M059J (cell line): ENCODE results near the gene FNDC7. TPM values are rescaled to one million over a fixed set of nuclear protein-coding genes. Genes with fewer than 3 reads are reported as not detected.
"Not testable (repeated sequence)": the region's sequence is repeated elsewhere in the genome, so short reads cannot be mapped to it uniquely, and the experiment has no call there.

ENCODE experiments used
- DNase-seq: peaks from one replicate; pipeline ENCODE4 v3.0.0-alpha.2; 2012; ENCODE audit warnings: low read depth
- total RNA-seq: library from RNA; depleted of rRNA; stranded (reverse); fragments of >200 nt; shearing (Covaris generic); gene quantifications from 2 replicates; pipeline ENCODE4 v1.2.3, GENCODE V29; 2014; rRNA removed

The FNDC7 gene, protein sequence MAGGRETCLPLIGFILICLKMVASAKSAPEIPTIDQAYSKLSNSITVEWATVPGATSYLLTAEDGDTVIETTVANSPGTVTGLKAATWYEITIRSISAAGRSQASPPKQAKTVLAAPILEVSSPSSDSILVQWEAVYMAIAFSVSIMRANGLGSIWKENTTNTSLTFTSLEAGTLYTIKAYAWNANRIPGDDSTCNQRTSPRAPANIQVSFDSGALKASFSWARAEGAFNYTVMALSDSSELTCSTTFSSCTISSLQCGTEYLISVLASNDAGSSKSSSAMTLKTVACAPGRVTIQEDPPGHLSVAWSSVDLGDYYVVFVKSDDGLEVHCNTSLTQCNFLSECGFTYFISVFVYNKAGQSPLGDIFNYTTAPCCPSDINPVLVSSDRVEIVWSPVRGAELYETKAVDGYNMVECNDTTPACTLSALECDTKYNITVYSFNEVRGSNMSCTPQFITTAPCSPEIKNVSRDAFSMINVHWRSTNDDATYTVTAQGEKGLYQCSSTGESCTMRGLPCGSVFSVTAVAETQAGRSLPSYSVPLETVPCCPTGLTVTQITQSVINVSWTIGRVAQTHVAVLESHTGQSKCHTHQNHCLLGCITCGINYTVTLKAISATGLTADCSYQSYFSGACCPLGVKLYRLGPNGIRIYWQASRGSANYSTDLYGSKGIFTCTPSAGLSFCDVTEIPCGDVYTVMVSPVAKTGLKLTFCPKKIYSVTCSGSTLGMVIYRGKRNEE
- not detected in 2 replicates for total RNA-seq

DNA sequence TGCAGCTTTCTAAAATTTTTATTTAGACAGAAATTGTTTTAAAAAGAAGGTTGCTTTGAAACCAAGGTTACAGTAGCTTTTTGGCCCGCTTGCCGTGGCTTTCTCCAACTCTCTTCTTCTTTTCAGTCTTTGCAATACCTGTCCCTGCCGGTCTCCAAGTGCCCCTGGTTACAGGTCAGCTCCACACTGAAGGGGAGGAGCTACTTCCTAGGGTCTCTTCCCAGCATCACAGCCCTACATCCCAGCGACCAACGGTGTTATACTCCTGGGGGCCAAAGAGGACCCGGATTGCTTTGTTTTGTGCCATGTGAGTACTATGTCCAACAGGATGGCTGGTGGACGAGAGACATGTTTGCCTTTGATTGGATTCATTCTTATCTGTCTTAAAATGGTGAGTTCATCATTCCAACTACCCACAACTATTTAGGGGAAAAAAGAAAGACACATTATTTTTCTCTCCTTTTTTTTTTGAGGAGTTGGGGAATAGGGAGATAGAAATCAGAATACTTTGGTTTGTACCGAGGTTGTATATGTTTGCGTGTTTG lies at the start of gene FNDC7:
FNDC7 (plus strand) TSS at position 303 of the 545 bp plus-strand sequence; CDS start at position 329, 26 bp downstream.
- DNase-seq = no peak

DNA sequence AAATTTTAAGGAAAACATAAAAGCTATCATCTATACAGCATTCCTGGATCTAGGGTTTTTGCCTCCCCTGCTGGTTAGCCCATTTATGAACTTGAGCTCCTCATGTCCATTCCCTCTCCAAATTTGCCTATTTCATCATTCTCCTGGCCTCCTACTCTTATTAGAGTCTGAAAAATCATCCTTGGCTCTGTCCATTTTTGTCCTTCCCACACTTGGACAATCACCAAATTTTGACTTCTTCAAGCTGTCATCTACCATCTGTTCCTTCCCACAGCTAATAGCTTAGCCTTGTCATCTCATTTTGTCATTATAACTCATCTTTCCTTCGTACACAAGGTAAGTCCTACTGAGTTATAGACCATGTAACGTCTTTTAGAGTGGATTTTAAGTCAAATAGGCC lies 49.6 kb upstream of the FNDC7 start:
- DNase-seq = no peak

DNA sequence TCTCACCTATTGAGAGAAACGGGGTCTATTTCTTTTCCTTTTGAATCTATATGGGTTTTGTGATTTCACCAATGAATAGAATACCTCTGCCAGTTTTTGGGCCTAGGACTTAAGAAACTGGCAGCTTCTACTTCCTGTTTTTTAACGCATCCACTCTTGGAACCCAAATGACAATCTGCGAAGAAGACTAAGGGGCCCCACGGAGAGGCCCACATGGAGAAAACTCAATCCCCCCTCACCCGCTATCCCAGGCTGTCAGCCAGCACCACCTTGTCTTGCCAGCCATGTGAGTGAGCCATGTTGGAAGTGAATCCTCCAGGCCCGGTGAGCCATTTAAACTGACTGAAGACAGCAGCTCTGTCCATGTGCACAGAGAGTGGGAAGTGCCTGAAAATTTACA lies 48.2 kb upstream of the FNDC7 start:
- DNase-seq = no peak

DNA sequence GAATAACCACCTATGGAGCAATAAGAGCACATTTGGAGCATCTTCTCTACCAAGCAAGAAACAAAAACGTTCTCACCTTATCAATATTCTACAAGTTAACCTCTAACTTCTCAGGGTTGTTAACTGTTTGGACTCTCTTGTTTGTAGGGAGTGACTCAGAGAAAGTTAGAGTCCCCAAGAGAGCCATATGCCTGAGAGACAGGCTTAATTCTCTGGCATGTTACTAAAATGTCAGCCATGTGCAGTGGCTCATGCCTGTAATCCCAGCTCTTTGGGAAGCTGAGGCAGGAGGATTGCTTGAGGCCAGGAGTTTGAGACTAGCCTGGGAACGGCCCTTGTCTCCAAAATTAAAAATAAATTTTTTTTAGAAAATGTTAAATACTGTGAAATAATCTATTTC lies 47.6 kb upstream of the FNDC7 start:
- DNase-seq = no peak

DNA sequence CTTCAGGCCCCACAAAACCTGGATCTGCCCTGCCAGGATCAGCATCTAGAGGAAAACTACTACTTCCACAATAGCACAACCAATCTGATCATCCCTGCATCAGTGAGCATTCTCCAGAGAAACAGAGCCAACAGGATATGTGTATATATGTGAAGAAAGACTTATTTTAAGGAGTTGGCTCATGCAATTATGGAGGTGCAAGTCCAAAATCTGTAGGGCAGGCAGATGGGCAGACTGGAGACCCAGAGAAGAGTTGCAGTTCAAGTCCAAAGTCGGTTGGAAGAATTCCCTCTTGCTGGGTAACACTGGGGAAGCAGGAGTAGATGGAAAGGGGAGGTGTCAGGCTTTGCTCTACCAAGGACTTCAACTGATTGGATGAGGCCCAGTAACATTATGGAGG lies 46.9 kb upstream of the FNDC7 start:
- DNase-seq = no peak

DNA sequence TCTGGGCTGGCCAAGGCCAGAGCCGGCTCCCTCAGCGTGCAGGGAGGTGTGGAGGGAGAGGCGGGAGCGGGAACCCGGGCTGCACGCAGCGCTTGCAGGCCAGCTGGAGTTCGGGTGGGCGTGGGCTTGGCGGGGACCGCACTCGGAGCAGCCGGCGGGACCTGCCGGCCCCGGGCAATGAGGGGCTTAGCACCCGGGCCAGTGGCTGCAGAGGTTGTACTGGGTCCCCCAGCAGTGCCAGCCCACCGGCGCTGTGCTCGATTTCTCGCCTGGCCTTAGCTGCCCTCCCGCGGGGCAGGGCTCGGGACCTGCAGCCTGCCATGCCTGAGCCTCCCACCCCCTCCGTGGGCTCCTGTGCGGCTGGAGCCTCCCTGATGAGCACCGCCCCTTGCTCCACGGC lies 45.3 kb upstream of the FNDC7 start:
- DNase-seq = not testable (repeated sequence)

DNA sequence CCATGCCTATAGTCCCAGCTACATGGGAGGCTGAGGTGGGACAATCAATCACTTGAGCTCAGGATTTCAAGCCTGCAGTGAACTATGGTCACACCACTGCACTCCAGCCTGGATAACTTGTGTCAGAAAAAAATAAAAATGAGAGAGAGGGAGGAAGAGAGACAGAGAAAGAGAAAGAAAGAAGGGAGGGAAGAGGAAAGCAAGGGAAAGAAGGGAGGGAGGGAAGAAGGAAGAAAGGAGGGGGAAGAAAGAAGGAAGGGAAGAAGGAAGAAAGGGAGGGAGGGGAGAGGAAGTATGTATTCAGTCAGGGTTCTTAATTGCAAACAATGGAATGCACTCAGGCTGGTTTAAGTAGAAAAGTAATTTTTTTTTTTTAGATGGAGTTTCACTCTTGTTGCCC lies 43.9 kb upstream of the FNDC7 start:
- no peak for DNase-seq

DNA sequence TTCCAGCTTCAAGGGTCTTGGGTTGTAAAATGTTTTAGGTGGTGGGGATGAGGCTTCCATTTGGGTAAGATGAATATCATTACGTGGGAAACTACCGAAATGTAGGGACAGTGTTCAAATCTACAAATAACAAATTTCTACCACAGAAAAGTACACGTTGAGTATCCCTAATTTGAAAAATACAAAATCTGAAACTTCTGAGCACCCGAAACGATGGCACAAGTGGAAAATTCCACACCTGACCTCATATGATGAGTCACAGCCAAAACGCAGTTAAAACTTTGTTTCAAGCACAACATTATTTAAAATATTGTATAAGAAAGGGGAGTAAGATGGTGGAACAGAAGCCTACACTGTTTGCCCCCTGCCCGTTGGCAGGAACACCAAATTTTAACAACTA lies 43.0 kb upstream of the FNDC7 start:
- no peak for DNase-seq

DNA sequence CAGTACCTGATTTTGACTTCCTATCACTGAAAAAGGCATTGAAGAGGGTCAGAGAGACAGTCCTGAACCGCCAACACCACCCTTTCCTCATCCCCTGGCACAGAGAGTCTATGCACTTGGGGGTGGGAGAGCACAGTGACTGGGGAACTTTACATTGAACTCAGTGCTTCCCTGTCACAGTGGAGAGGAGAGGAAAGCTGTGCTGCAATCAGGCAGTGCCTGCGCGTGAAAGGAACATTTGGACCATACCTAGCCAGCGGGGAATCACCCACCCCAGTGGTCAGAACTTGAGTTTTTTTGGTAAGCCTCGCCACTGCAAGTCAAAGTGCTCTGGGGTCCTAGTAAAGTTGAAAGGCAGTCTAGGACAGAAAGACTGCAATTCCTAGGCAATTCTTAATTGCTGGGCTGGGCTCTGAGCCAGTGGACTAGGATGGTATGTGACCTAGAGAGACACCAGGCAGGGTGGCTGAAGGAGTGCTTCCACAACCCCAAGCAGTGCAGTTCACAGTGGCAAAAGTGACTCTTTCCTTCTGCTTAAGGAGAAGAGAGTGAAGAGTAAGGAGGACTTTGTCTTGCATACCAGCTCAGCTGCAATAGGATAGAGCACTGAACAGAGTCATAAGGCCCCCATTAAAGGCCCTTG lies 42.5 kb upstream of the FNDC7 start:
- peak; percentile 52 for DNase-seq

DNA sequence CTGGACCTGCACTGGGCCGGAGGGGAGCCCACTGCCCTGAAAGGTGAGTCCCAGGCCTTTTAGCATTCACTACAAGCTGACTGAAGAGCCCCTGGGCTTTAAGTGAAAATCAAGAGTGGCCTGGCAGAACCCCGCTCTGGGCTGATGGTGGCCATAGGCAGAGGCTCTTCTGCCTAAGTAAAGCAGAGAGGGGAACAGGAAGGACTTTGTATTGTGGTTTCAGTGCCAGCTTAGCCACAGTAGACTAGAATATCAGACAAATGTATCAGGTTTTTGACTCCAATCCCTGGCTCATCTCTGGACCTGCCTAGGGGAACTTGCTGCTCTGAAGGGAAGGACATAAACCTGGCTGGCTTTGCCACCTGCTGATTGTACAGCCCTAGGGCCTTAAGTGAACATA lies 41.6 kb upstream of the FNDC7 start:
- DNase-seq = no peak

DNA sequence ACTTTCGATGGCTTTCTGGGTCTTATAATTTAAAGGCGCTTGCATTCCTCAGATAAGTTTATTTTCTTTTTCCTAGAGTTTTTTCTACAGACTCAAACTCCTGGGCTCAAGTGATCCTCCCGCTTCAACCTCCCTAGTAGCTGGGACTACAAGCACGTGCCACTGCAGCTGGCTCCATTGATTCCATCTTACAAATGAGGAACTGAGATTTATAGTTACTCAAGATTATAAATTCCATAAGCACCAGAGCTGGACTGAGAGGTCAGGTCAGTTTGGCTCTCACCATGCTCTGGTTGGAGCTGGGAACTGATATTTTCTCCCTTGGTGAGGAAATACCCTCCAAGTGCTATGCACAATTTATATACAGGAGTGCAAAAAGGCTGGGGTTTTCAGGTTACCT lies 34.0 kb upstream of the FNDC7 start:
- no peak for DNase-seq

DNA sequence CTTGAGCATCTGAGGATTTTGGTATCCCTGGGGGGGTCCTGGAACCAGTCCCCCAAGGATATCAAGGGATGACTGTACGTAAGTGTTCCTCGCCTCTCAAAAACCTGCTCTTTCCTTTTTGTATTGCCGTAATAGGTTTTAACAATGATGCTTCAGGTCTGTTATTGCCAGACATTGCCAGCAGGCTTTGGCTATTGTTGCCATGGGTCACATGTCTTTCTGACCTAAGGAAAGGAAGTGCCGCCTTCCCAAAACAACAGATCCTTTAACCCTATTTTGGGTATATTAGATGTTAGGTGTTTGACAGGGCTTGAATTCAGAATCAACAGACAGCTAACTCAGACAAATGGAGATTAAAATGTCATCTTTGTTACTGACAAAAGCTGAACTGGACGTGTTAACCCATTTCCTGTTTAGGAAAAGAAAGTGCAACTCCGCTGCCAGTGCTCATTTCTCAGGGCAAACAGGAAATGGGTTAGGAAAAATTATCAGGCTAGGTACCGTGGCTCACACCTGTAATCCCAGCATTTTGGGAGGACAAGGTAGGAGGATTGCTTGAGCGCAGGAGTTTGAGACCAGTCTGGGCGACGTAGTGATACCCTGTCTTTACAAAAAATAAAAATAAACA lies 33.0 kb upstream of the FNDC7 start:
- DNase-seq = no peak

DNA sequence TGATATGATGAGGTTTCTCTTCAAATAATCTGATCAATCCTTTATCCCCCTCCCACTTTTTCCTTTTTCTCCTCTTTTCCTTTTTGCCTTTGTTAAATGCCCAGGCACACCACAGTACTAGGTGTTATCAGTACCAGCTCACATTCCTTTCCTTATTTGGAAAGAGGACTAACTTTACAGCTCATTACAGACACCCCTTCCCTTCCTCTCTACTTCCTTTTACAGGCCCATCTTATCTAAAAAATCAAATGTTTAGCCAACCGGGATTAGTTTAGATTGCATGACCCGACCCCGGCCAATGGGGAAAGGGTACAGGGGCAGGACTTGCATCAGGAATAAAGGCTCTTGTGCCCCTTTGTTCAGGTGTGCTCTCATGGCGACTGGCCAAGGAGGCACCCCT lies 31.0 kb upstream of the FNDC7 start:
- DNase-seq = peak; percentile 43

DNA sequence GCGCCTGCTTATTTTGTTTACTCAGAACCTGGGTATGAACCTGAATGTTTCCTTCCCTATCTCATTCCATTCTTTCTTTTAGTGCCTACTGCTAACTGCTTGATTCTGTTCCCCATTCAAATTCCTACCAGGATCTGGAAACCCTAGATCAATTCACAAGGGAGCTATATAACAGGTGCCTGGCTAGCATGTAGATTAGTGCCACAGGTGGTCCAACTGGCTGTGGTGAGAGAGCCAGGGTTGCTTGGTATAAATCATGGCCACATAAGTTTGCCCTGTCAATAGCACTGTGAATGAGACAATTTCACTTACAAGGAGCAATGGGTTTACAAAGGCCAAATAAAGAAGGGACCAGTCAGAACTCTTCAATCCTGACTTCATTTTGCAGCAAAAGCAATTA lies 27.2 kb upstream of the FNDC7 start:
- DNase-seq = no peak

DNA sequence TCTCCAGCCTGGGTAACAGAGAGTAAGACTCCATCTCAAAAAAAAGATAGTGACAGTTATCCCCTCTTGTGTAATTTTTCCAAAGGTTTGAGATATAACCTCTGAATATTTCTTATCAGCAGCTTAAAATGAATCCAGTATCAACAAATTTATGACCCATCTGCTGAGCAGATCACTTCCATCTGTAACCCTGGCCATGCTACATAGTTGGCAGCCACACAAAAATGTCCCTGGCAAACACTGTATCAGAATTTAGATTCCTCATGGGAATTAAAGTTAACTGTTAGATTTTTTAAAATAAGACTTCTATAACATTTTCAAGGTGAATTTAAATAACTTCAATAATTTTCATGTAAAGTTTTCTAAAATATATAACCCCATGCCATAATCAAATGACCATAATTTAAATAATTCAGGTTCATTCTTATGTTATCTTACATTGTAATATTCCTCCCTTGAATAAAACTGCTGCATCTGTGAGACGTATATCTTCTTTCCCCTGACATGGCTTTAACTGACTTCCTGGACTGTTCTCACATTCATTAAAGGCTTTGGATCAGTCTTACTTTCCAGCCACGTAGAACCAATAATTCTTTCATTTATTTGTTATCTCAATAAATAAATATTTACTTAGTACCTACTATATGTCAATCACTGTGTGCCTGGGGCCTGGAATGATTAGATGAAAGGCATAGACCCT lies 25.9 kb upstream of the FNDC7 start:
- peak; percentile 27 for DNase-seq

DNA sequence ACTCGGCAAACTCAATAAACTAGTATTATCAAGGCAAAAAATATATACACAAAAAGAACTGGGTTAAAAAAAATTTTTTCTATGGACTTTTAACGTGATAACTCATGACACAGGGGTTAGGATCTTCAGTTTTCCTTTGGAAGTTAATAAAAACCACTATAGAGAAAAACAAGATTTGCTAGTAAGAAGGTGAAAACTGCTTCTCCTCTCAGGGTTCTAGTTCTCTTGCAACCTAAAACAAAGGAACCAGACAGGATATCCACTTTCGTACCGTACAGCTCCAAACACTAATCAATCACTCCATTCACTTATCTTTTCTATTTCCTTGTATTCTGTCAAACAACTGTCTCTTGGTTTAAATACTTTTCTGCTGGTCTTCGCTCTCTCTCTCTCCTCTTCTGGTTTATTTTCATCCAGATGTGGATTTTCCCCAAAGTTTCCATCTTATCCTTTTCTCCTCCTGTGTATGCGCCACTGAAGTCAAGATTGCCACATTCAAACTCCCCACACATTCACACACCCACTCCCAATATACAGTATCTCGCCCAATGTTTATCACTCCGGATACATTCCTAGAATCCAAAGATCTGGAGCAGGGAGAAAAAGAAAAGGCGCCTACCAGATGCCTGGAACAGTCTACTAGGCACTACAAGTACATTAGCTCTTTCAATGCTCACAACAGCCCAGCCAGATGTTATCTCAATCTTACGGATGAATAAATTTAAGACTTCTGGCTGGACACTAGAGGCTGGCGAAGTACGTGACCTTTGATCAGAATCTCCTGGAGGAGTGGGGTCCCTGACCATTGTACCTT lies 21.4 kb upstream of the FNDC7 start:
- peak; percentile 27 for DNase-seq

DNA sequence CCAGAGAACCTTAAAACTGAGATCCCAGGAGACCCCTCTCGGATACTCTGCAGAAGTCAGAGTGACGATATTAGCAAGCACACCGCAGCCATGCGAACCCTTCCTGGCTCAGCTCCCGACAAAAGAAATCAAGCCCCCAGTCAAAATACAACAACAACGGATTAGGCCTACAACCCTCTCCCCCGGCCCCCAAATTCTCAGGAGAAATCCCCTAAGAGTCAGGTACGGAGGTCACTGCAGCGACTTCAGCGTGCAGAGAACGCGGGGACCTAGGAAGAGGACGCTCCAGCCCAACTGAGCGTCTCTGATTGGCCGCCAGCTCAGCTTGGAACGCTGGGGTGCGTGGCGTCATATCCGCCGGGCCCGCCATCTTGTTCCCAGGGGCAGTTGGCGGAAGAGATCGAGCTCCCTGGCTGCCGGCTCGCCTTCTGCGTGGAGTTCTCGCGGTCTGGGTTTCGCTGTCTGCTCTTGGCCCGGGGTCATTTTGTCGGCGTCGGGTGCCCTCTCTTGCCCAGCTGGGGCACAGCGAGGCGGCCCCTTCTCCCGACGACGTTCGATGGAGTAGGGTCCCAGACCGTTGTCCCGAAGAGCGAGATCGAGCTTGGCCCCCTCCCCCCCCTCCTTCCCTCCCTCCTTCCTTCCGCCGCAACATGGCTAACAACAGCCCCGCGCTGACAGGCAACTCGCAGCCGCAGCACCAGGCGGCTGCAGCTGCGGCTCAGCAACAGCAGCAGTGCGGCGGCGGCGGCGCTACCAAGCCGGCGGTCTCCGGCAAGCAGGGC lies 20.6 kb upstream of the FNDC7 start, which contains the start of gene PRPF38B:
PRPF38B (plus strand) TSS at position 369 of the 782 bp plus-strand sequence; CDS start at position 651, 282 bp downstream.
- DNase-seq = peak; percentile 92

DNA sequence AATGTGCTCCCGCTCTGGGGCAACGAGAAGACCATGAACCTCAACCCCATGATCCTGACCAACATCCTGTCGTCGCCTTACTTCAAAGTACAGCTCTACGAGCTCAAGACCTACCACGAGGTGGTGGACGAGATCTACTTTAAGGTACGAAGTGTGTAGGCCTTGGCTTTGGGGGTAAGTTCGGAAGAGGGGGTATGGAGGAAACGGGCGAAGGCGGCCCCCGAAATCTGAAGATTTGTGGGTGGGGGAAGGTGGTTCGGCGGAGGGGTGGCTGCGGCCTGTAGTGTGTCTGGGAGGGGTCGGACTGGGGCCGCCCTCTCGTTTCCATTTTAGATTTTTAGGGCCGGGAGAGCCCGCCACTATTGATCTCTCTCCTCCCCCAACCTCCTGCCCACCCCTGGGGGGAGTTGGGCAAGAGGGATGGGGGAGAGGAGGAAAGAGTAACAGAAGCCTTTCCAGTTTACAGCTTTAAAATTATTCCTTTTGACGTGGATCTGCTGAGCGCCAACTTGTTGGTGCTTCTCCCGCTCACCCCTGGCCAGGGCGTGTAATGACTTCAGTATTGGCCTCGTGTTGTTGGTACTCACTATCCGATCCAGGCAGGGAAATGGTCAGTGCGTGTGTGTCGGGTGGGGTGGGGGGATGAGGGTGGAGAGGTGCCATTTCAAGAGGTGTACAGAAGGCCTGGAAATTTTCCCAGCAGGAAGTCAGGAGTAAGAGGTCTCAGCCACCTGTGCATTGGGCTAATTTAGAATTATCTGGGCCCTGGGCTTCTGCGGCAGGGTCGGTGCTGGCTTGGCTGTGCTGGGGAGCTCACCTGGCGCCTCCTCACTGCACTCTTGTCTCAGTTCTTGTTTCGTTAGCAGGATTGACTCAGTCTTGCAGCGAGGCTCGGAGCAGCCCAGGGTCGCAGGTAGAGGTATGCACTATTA lies 19.7 kb upstream of the FNDC7 start:
- peak; percentile 80 for DNase-seq
